ENCODE data around the gene MYO1D. TPM values are rescaled to one million over a fixed set of nuclear protein-coding genes. Genes with fewer than 3 reads are reported as not detected.
"Not testable (repeated sequence)": the region's sequence is repeated elsewhere in the genome, so short reads cannot be mapped to it uniquely, and the experiment has no call there.

MYO1D gene
- total RNA-seq, 1 experiment from 2014 or later = 1.3 TPM

- in situ Hi-C loops (cut with HindIII; ENCODE audit: low pct_unique_long_range_greater_than_20kb, low sequenced_read_pairs) = no loop called here
- ATAC-seq = no peak
- TF ChIP-seq, protein P1, sequence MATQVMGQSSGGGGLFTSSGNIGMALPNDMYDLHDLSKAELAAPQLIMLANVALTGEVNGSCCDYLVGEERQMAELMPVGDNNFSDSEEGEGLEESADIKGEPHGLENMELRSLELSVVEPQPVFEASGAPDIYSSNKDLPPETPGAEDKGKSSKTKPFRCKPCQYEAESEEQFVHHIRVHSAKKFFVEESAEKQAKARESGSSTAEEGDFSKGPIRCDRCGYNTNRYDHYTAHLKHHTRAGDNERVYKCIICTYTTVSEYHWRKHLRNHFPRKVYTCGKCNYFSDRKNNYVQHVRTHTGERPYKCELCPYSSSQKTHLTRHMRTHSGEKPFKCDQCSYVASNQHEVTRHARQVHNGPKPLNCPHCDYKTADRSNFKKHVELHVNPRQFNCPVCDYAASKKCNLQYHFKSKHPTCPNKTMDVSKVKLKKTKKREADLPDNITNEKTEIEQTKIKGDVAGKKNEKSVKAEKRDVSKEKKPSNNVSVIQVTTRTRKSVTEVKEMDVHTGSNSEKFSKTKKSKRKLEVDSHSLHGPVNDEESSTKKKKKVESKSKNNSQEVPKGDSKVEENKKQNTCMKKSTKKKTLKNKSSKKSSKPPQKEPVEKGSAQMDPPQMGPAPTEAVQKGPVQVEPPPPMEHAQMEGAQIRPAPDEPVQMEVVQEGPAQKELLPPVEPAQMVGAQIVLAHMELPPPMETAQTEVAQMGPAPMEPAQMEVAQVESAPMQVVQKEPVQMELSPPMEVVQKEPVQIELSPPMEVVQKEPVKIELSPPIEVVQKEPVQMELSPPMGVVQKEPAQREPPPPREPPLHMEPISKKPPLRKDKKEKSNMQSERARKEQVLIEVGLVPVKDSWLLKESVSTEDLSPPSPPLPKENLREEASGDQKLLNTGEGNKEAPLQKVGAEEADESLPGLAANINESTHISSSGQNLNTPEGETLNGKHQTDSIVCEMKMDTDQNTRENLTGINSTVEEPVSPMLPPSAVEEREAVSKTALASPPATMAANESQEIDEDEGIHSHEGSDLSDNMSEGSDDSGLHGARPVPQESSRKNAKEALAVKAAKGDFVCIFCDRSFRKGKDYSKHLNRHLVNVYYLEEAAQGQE (IDR thresholded peaks at IDR 0.05; ENCODE audit: insufficient read depth in 1 of 2, low read depth in 2 of 2, low read length in 1 of 2) = no peak
- no peak for TF ChIP-seq POLR2AphosphoS5 (IDR thresholded peaks at IDR 0.05; ENCODE audit: low read depth, low read length)
- no peak for TF ChIP-seq TCF7L2 (IDR thresholded peaks at IDR 0.05; ENCODE audit: low read depth, low read length)
- TF ChIP-seq, protein P2, sequence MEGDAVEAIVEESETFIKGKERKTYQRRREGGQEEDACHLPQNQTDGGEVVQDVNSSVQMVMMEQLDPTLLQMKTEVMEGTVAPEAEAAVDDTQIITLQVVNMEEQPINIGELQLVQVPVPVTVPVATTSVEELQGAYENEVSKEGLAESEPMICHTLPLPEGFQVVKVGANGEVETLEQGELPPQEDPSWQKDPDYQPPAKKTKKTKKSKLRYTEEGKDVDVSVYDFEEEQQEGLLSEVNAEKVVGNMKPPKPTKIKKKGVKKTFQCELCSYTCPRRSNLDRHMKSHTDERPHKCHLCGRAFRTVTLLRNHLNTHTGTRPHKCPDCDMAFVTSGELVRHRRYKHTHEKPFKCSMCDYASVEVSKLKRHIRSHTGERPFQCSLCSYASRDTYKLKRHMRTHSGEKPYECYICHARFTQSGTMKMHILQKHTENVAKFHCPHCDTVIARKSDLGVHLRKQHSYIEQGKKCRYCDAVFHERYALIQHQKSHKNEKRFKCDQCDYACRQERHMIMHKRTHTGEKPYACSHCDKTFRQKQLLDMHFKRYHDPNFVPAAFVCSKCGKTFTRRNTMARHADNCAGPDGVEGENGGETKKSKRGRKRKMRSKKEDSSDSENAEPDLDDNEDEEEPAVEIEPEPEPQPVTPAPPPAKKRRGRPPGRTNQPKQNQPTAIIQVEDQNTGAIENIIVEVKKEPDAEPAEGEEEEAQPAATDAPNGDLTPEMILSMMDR (IDR thresholded peaks at IDR 0.05) = no peak
- TF ChIP-seq SIN3A (IDR thresholded peaks at IDR 0.05; ENCODE audit: borderline replicate concordance, insufficient read depth, low read depth, low read length) = no peak
- Histone ChIP-seq H3K4me1 (ENCODE audit: control insufficient read depth, insufficient read depth, low read length) (no peaks in the 10 kb centered on the region), H3K9me3 (ENCODE audit: control insufficient read depth, insufficient read depth, low read depth, low read length) (no peaks in the 10 kb centered on the region), H3K27ac (ENCODE audit: low read length) (no peak overlapping the region), H3K4me3 (ENCODE audit: low read depth in 2 of 2, low read length in 2 of 2) (no peak overlapping the region), H3K36me3 (ENCODE audit: control insufficient read depth, insufficient read depth, low read length) (no peaks in the 10 kb centered on the region), H3K27me3 (ENCODE audit: control insufficient read depth, insufficient read depth, low read length) (0 out of 2 replicates have a peak, but pooled peaks cover 8% of the 10 kb centered on the region)
- POLR2A ChIA-PET = no interaction called here
- intact Hi-C loops (cut with micrococcal nuclease; ENCODE audit: unreplicated experiment) = no loop called here
- CTCF ChIA-PET = no interaction called here
- no peak for DNase-seq (ENCODE audit: low read depth, low spot score)
- no TSS peak for BruUV-seq (replicated peaks)
These were observed 349.8 kb downstream of the MYO1D start for GRCh38 chr17:32527146-32527545.

GRCh38 chr17:32525122-32525521 lies 351.8 kb downstream of the MYO1D start:
- Histone ChIP-seq H3K27ac (ENCODE audit: low read length) (no peak overlapping the region), H3K27me3 (ENCODE audit: control insufficient read depth, insufficient read depth, low read length) (0 out of 2 replicates have a peak, but pooled peaks cover 10% of the 10 kb centered on the region), H3K4me3 (ENCODE audit: low read depth in 2 of 2, low read length in 2 of 2) (no peak overlapping the region), H3K9me3 (ENCODE audit: control insufficient read depth, insufficient read depth, low read depth, low read length) (no peaks in the 10 kb centered on the region), H3K36me3 (ENCODE audit: control insufficient read depth, insufficient read depth, low read length) (no peaks in the 10 kb centered on the region), H3K4me1 (ENCODE audit: control insufficient read depth, insufficient read depth, low read length) (no peaks in the 10 kb centered on the region)
- DNase-seq (ENCODE audit: low read depth, low spot score) (no peak), ATAC-seq (no peak)
- BruUV-seq (replicated peaks) = no TSS peak
- ChIA-PET POLR2A (interaction anchor here (0.6 to 0.7 kb wide), 2 partner anchors 172 to 661 kb away, joined by 3 to 5 read pairs; no protein-coding TSS in a partner anchor), CTCF (no interaction called here)
- in situ Hi-C loops (cut with HindIII; ENCODE audit: low pct_unique_long_range_greater_than_20kb, low sequenced_read_pairs) = no loop called here
- TF ChIP-seq POLR2AphosphoS5 (IDR thresholded peaks at IDR 0.05; ENCODE audit: low read depth, low read length) = no peak
- TF ChIP-seq TCF7L2 (IDR thresholded peaks at IDR 0.05; ENCODE audit: low read depth, low read length) = no peak
- TF ChIP-seq, protein P2 (IDR thresholded peaks at IDR 0.05) = no peak
- no peak for TF ChIP-seq SIN3A (IDR thresholded peaks at IDR 0.05; ENCODE audit: borderline replicate concordance, insufficient read depth, low read depth, low read length)
- TF ChIP-seq, protein P1 (IDR thresholded peaks at IDR 0.05; ENCODE audit: insufficient read depth in 1 of 2, low read depth in 2 of 2, low read length in 1 of 2) = no peak
- intact Hi-C loops (cut with micrococcal nuclease; ENCODE audit: unreplicated experiment) = no loop called here

DNA sequence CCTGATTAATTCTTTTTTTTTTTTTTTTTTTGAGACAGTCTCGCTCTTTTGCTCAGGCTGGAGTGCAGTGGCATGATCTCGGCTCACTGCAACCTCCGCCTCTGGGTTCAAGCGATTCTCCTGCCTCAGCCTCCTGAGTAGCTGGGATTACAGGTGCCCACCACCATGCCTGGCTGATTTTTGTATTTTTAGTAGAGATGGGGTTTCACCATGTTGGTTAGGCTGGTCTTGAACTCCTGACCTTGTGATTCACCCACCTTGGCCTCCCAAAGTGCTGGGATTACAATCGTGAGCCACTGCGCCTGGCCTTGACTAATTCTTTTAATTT lies 352.4 kb downstream of the MYO1D start:
- BruUV-seq (replicated peaks); H3K27ac ChIP-seq (ENCODE audit: low read length); H3K4me1 ChIP-seq (ENCODE audit: control insufficient read depth, insufficient read depth, low read length); POLR2A ChIA-PET; H3K4me3 ChIP-seq (ENCODE audit: low read depth in 2 of 2, low read length in 2 of 2); ATAC-seq; intact Hi-C loops (cut with micrococcal nuclease; ENCODE audit: unreplicated experiment); H3K27me3 ChIP-seq (ENCODE audit: control insufficient read depth, insufficient read depth, low read length); DNase-seq (ENCODE audit: low read depth, low spot score); H3K9me3 ChIP-seq (ENCODE audit: control insufficient read depth, insufficient read depth, low read depth, low read length); in situ Hi-C loops (cut with HindIII; ENCODE audit: low pct_unique_long_range_greater_than_20kb, low sequenced_read_pairs); H3K36me3 ChIP-seq (ENCODE audit: control insufficient read depth, insufficient read depth, low read length); CTCF ChIA-PET: not testable (repeated sequence)

Data from Panc1 (cell line).